Trophoblast cell (in vitro differentiated cells and primary cell): ENCODE measurements around the gene TTC27.

Source experiments
- DNase-seq, 2 donors: peaks; one replicate each; pipeline ENCODE4 v3.0.0-alpha.2; 2016
- H2AFZ ChIP-seq: 2 replicates; pipeline ENCODE4 v1.6.1; 2013; ENCODE audit warnings: low read length, moderate library complexity, mild to moderate bottlenecking; ENCODE audit not compliant: insufficient read depth, poor library complexity
- H2AK5ac ChIP-seq: 2 replicates; pipeline ENCODE4 v1.6.1; 2013; ENCODE audit warnings: mild to moderate bottlenecking, low read length
- H2BK120ac ChIP-seq: 2 replicates; pipeline ENCODE4 v1.6.1; 2013; ENCODE audit warnings: low read length, mild to moderate bottlenecking, moderate library complexity; ENCODE audit not compliant: insufficient read depth, poor library complexity
- H2BK12ac ChIP-seq: 2 replicates; pipeline ENCODE4 v1.6.1; 2013; ENCODE audit warnings: mild to moderate bottlenecking, low read length, moderate library complexity
- H2BK5ac ChIP-seq: 2 replicates; pipeline ENCODE4 v1.6.1; 2013; ENCODE audit warnings: low read length, low read depth, moderate library complexity, mild to moderate bottlenecking; ENCODE audit not compliant: poor library complexity
- H3K14ac ChIP-seq: 2 replicates; pipeline ENCODE4 v1.6.1; 2013; ENCODE audit warnings: mild to moderate bottlenecking, low read length
- H3K18ac ChIP-seq: 2 replicates; pipeline ENCODE4 v1.6.1; 2013; ENCODE audit warnings: mild to moderate bottlenecking, low read length
- H3K23ac ChIP-seq: 2 replicates; pipeline ENCODE4 v1.6.1; 2013; ENCODE audit warnings: low read length
- H3K27ac ChIP-seq: 2 replicates; pipeline ENCODE4 v1.5.1; 2013; ENCODE audit warnings: low read depth, mild to moderate bottlenecking, inconsistent platforms, low read length, moderate library complexity
- H3K27me3 ChIP-seq: 2 replicates; pipeline ENCODE4 v1.6.1; 2013; ENCODE audit warnings: inconsistent platforms, mild to moderate bottlenecking, low read length, moderate library complexity; ENCODE audit not compliant: insufficient read depth
- H3K36me3 ChIP-seq, 2 experiments: 1 replicate in 1 of 2; 2 replicates in 1 of 2; pipeline ENCODE4 v1.6.1; 2013; ENCODE audit warnings: low read length in 2 of 2, mild to moderate bottlenecking in 2 of 2, moderate library complexity in 1 of 2; ENCODE audit not compliant: insufficient read depth in 2 of 2, control insufficient read depth in 1 of 2
- H3K4ac ChIP-seq: 2 replicates; pipeline ENCODE4 v1.6.1; 2013; ENCODE audit warnings: low read depth, mild to moderate bottlenecking, low read length, moderate library complexity
- H3K4me1 ChIP-seq, 2 experiments: 1 replicate in 1 of 2; 2 replicates in 1 of 2; pipeline ENCODE4 v1.6.1; 2013; ENCODE audit warnings: low read length in 2 of 2, mild to moderate bottlenecking in 2 of 2, moderate library complexity in 1 of 2; ENCODE audit not compliant: insufficient read depth in 2 of 2, control insufficient read depth in 1 of 2
- H3K4me2 ChIP-seq: 2 replicates; pipeline ENCODE4 v1.6.1; 2013; ENCODE audit warnings: inconsistent platforms, mild to moderate bottlenecking, low read length, moderate library complexity
- H3K4me3 ChIP-seq: 2 replicates; pipeline ENCODE4 v1.5.1; 2013; ENCODE audit warnings: mild to moderate bottlenecking, low read depth, low read length, inconsistent platforms
- H3K79me1 ChIP-seq: one replicate; pipeline ENCODE4 v1.6.1; 2013; ENCODE audit warnings: low read length
- H3K79me2 ChIP-seq: 2 replicates; pipeline ENCODE4 v1.6.1; 2013; ENCODE audit warnings: low read length, mild to moderate bottlenecking; ENCODE audit not compliant: control insufficient read depth, insufficient read depth, poor library complexity
- H3K9ac ChIP-seq: 2 replicates; pipeline ENCODE4 v1.6.1; 2013; ENCODE audit warnings: mild to moderate bottlenecking, low read length
- H3K9me3 ChIP-seq: 2 replicates; pipeline ENCODE4 v1.6.1; 2013; ENCODE audit warnings: low read depth, mild to moderate bottlenecking, control low read depth, inconsistent platforms, low read length; ENCODE audit not compliant: insufficient read depth
- H4K12ac ChIP-seq: 2 replicates; pipeline ENCODE4 v1.6.1; 2013; ENCODE audit warnings: low read depth, mild to moderate bottlenecking, low read length, moderate library complexity
- H4K8ac ChIP-seq: 2 replicates; pipeline ENCODE4 v1.6.1; 2013; ENCODE audit warnings: low read depth, mild to moderate bottlenecking, low read length, moderate library complexity
- H4K91ac ChIP-seq: one replicate; pipeline ENCODE4 v1.6.1; 2013; ENCODE audit warnings: low read depth, mild to moderate bottlenecking, low read length, moderate library complexity
- WGBS: extraction: QIAGEN DNeasy Blood & Tissue Kit; methylation state at CpG from one replicate; pipeline ENCODE4 v1.1.7; 2013; ENCODE audit warnings: missing lambda C conversion rate; ENCODE audit not compliant: insufficient read length, insufficient coverage; ENCODE audit errors: extremely low coverage; 5-methylcytosine and 5-hydroxymethylcytosine counted together

TTC27 gene

GRCh38 chr2:32623311-32623706 lies 4.5 kb upstream of the TTC27 start:
- H3K4me1 ChIP-seq = peaks cover 0 to 5% of the 10 kb centered on the region in 2 experiments
- H3K9ac ChIP-seq = no peak overlapping the region
- no peak overlapping the region for H2BK12ac ChIP-seq
- no peak overlapping the region for H3K23ac ChIP-seq
- peaks cover 2% of the 10 kb centered on the region for H3K79me2 ChIP-seq
- H3K27ac ChIP-seq = no peak overlapping the region
- no peak overlapping the region for H2AK5ac ChIP-seq
- no peak overlapping the region for H4K8ac ChIP-seq
- H3K4me2 ChIP-seq = no peak overlapping the region
- H3K9me3 ChIP-seq = no peaks in the 10 kb centered on the region
- no peak overlapping the region for H3K18ac ChIP-seq
- no peak overlapping the region for H4K91ac ChIP-seq
- no peak overlapping the region for H2BK120ac ChIP-seq
- H2BK5ac ChIP-seq = no peak overlapping the region
- H3K4ac ChIP-seq = no peak overlapping the region
- H4K12ac ChIP-seq = no peak overlapping the region
- H3K14ac ChIP-seq = no peak overlapping the region
- WGBS = no CpG with 5 or more reads among the region's 6 CpGs
- H3K4me3 ChIP-seq = no peak overlapping the region
- H3K27me3 ChIP-seq = no peaks in the 10 kb centered on the region
- peaks cover 4% of the 10 kb centered on the region for H3K79me1 ChIP-seq
- H3K36me3 ChIP-seq = peaks cover 8 to 15% of the 10 kb centered on the region in 2 experiments
- no peak for DNase-seq
- H2AFZ ChIP-seq = no peak overlapping the region

GRCh38 chr2:32624812-32625211 lies 3.0 kb upstream of the TTC27 start:
- H2AK5ac ChIP-seq = no peak overlapping the region
- H3K79me1 ChIP-seq = peaks cover 4% of the 10 kb centered on the region
- no peak overlapping the region for H2BK120ac ChIP-seq
- H3K18ac ChIP-seq = no peak overlapping the region
- H3K9me3 ChIP-seq = no peaks in the 10 kb centered on the region
- no peak overlapping the region for H3K14ac ChIP-seq
- H3K36me3 ChIP-seq = peaks cover 5 to 10% of the 10 kb centered on the region in 2 experiments
- H3K23ac ChIP-seq = no peak overlapping the region
- H3K4me2 ChIP-seq = no peak overlapping the region
- no peak overlapping the region for H3K27ac ChIP-seq
- no peak overlapping the region for H3K9ac ChIP-seq
- H4K12ac ChIP-seq = no peak overlapping the region
- H2BK12ac ChIP-seq = no peak overlapping the region
- no peak overlapping the region for H3K4me3 ChIP-seq
- peaks cover 0 to 5% of the 10 kb centered on the region in 2 experiments for H3K4me1 ChIP-seq
- H3K79me2 ChIP-seq = peaks cover 2% of the 10 kb centered on the region
- H2AFZ ChIP-seq = no peak overlapping the region
- H4K91ac ChIP-seq = no peak overlapping the region
- H4K8ac ChIP-seq = no peak overlapping the region
- no peaks in the 10 kb centered on the region for H3K27me3 ChIP-seq
- no peak overlapping the region for H3K4ac ChIP-seq
- DNase-seq = no peak
- no CpG with 5 or more reads among the region's 3 CpGs for WGBS
- H2BK5ac ChIP-seq = no peak overlapping the region

GRCh38 chr2:32626639-32627221 lies 1.1 kb upstream of the TTC27 start:
- no CpG with 5 or more reads among the region's 13 CpGs for WGBS
- no peak overlapping the region for H3K23ac ChIP-seq
- H3K18ac ChIP-seq = no peak overlapping the region
- no peak overlapping the region for H2BK120ac ChIP-seq
- no peak overlapping the region for H2BK5ac ChIP-seq
- no peak overlapping the region for H4K91ac ChIP-seq
- H3K4ac ChIP-seq = no peak overlapping the region
- no peaks in the 10 kb centered on the region for H3K9me3 ChIP-seq
- H3K36me3 ChIP-seq = peaks cover 4 to 12% of the 10 kb centered on the region in 2 experiments
- H3K27me3 ChIP-seq = no peaks in the 10 kb centered on the region
- H3K14ac ChIP-seq = no peak overlapping the region
- H2AFZ ChIP-seq = no peak overlapping the region
- no peak overlapping the region for H3K4me2 ChIP-seq
- no peak overlapping the region for H2AK5ac ChIP-seq
- H3K4me1 ChIP-seq = peaks cover 0 to 5% of the 10 kb centered on the region in 2 experiments
- no peak overlapping the region for H2BK12ac ChIP-seq
- H3K4me3 ChIP-seq = no peak overlapping the region
- H4K8ac ChIP-seq = no peak overlapping the region
- peak overlapping the region; percentile 32 for H4K12ac ChIP-seq
- no peak for DNase-seq
- no peak overlapping the region for H3K9ac ChIP-seq
- H3K79me2 ChIP-seq = peaks cover 2% of the 10 kb centered on the region
- H3K27ac ChIP-seq = no peak overlapping the region
- peaks cover 4% of the 10 kb centered on the region for H3K79me1 ChIP-seq

- Histone ChIP-seq H3K79me1 (peaks cover 4% of the 10 kb centered on the region), H2AFZ (peak overlapping the region; percentile 68), H3K23ac (no peak overlapping the region), H3K14ac (peak overlapping the region; percentile 24), H2AK5ac (no peak overlapping the region), H3K4me1 (peaks cover 0 to 5% of the 10 kb centered on the region in 2 experiments), H3K4me3 (peak overlapping the region; percentile 65), H4K8ac (peak overlapping the region; percentile 51), H4K12ac (peak overlapping the region; percentile 67), H3K4ac (no peak overlapping the region), H2BK12ac (no peak overlapping the region), H3K18ac (no peak overlapping the region), H3K27me3 (no peaks in the 10 kb centered on the region), H3K36me3 (peaks cover 4 to 6% of the 10 kb centered on the region in 2 experiments), H3K9me3 (no peaks in the 10 kb centered on the region), H3K4me2 (peak overlapping the region; percentile 97), H3K9ac (peak overlapping the region; percentile 18), H3K27ac (no peak overlapping the region), H4K91ac (no peak overlapping the region), H3K79me2 (peaks cover 2% of the 10 kb centered on the region), H2BK5ac (no peak overlapping the region), H2BK120ac (no peak overlapping the region)
- no CpG with 5 or more reads among the region's 16 CpGs for WGBS
- peak; percentile 40 to 64 for DNase-seq
These were observed 423 bp upstream of the TTC27 start for GRCh38 chr2:32627441-32627813.
